Measurements from ENCODE around the gene MAP2K5.
"Not testable (repeated sequence)": the region's sequence is repeated elsewhere in the genome, so short reads cannot be mapped to it uniquely, and the experiment has no call there.

- TF ChIP-seq POLR2AphosphoS5, CTCF (IDR thresholded peaks at IDR 0.05): not testable (repeated sequence)
These were observed 130.3 kb downstream of the MAP2K5 start for GRCh38 chr15:67672834-67673233.
